Endothelial cell of umbilical vein (primary cell): ENCODE results near the gene CEP350.

ENCODE experiments used
- CTCF ChIP-seq, 2 donors: IDR thresholded peaks; 1 replicate in 1 of 2; 2 replicates in 1 of 2; pipeline ENCODE4 v1.5.1; 2011; ENCODE audit warnings: low read length in 2 of 2, mild to moderate bottlenecking in 2 of 2, moderate library complexity in 2 of 2, control low read depth in 1 of 2, inconsistent platforms in 1 of 2, low read depth in 1 of 2; ENCODE audit not compliant: insufficient read depth in 1 of 2; ENCODE audit errors: extremely low read depth in 1 of 2
- EZH2 ChIP-seq: IDR thresholded peaks from 2 replicates; pipeline ENCODE4 v1.6.1; 2012; ENCODE audit warnings: borderline replicate concordance, low read depth, mild to moderate bottlenecking, moderate library complexity, low read length, inconsistent platforms; ENCODE audit not compliant: severe bottlenecking
- FOS ChIP-seq: IDR thresholded peaks from 2 replicates; pipeline ENCODE4 v1.6.1; 2011; ENCODE audit warnings: mild to moderate bottlenecking, low read length, moderate library complexity, borderline replicate concordance; ENCODE audit not compliant: insufficient read depth
- GATA2 ChIP-seq: IDR thresholded peaks from 2 replicates; pipeline ENCODE4 v1.7.0; 2011; ENCODE audit warnings: low read depth, mild to moderate bottlenecking, moderate library complexity, mixed read lengths, low read length; ENCODE audit not compliant: insufficient read length, insufficient read depth
- JUN ChIP-seq: IDR thresholded peaks from 2 replicates; pipeline ENCODE4 v1.6.1; 2011; ENCODE audit warnings: borderline replicate concordance, low read depth; ENCODE audit not compliant: insufficient read length, insufficient read depth
- MAX ChIP-seq: IDR thresholded peaks from 2 replicates; pipeline ENCODE4 v1.6.1; 2011; ENCODE audit not compliant: insufficient read depth, insufficient read length
- MYC ChIP-seq: IDR thresholded peaks from one replicate; pipeline ENCODE4 v1.6.1; 2011; ENCODE audit warnings: mild to moderate bottlenecking, low read depth, low read length
- POLR2A ChIP-seq: IDR thresholded peaks from 2 replicates; pipeline ENCODE4 v1.6.1; 2012; ENCODE audit warnings: low read depth, mild to moderate bottlenecking, control low read depth, low read length
- POLR2AphosphoS5 ChIP-seq: IDR thresholded peaks from 2 replicates; pipeline ENCODE4 v1.6.1; 2012; ENCODE audit warnings: low read depth, mild to moderate bottlenecking, control low read depth, low read length, moderate library complexity; ENCODE audit not compliant: insufficient read depth

GRCh38 chr1:180145446-180145845, 190.8 kb downstream of the CEP350 start:
- no peak for TF ChIP-seq EZH2
- TF ChIP-seq CTCF (IDR thresholded peaks at IDR 0.05; ENCODE audit: extremely low read depth in 1 of 2, insufficient read depth in 1 of 2, low read depth in 1 of 2, low read length in 2 of 2), result no peak
- no peak for TF ChIP-seq POLR2AphosphoS5
- TF ChIP-seq MYC, result no peak
- TF ChIP-seq MAX, result no peak
- TF ChIP-seq POLR2A, result no peak
- TF ChIP-seq FOS, result no peak
- no peak for TF ChIP-seq GATA2
- TF ChIP-seq JUN, result no peak
